Inflammatory macrophage treated with lipopolysaccharide for 1 hour (primary cell): Measurements from ENCODE around the gene LAMP1.
"Not testable (repeated sequence)": the region's sequence is repeated elsewhere in the genome, so short reads cannot be mapped to it uniquely, and the experiment has no call there.

Experiments
- DNase-seq, 2 donors: peaks; one replicate each; pipeline ENCODE4 v3.0.0-alpha.2; 2020 to 2022

The LAMP1 gene, protein sequence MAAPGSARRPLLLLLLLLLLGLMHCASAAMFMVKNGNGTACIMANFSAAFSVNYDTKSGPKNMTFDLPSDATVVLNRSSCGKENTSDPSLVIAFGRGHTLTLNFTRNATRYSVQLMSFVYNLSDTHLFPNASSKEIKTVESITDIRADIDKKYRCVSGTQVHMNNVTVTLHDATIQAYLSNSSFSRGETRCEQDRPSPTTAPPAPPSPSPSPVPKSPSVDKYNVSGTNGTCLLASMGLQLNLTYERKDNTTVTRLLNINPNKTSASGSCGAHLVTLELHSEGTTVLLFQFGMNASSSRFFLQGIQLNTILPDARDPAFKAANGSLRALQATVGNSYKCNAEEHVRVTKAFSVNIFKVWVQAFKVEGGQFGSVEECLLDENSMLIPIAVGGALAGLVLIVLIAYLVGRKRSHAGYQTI

DNA sequence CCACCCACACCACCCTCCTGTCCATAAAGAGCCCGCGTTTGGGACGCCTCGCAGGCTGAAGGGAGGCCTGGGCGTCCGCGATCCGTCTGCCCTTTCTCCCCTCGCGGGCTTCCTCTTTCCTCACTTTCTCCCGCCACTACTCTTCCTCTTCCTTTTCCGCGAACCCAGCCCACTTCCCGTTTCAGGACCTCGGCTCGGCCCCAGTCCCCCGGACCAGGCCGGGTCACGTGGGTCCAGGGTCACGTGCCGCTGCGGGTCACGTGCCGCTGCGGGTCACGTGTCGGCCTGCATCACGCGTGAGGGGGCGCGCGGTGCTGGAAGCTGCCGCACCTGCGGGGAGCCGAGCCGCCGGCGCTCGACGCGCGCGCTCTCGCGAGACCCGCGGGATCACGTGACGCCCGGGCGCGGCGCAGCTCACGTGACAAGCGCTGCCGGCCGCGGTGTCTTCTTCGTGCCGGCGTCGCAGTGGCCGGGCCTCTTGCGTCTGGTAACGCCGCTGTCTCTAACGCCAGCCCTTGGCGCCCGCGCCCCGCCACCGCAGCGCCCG is at the start of gene LAMP1:
Gene LAMP1, plus strand, starts transcription at position 417 of the 547 bp plus-strand sequence. CDS start 196 bp downstream, outside the sequence.
- DNase-seq, result peak; percentile 86 to 90

DNA sequence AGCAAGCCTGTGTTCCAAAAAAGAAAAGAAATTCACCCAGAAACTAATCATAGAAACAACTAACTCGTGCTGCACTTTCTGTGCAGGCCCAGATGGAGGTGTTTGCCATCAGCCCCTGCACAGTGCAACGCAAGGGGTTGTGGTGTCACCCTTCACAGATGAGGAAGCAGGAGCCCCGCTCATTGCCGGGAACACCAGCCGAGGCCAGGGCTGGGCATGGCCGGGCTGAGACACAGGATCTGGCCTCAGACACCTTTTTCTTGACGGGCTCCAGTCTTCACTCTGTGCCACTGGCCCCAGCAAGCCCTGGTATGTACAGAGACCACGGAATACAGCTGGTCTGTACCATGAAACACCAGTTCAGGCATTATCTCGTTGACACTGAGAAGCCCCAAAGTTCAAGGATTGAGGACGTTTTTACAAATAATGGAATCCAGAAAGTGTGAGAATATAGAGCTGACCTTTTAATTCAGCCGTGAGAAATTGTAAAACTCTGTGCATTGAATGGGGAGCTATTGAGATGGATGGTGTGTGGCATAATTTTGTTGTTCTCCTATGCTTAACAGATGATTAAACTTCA is 44.4 kb upstream of the LAMP1 start:
- no peak for DNase-seq

DNA sequence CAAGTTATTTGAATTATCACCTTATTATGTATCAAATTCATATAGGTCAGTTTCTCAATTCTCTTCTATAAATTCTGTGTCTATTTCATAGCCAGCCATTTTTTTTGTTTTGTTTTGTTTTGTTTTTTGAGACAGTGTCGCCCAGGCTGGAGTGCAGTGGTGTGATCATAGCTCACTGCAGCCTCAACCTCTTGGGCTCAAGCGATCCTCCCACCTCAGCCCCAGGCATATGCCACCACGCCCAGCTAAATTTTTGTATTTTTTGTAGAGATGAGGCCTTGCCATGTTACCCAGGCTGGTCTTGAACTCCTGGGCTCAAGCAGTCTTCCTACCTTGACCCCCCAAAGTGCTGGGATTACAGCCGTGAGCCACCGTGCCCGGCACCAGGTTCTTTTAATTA is 39.1 kb upstream of the LAMP1 start:
- not testable (repeated sequence) for DNase-seq

DNA sequence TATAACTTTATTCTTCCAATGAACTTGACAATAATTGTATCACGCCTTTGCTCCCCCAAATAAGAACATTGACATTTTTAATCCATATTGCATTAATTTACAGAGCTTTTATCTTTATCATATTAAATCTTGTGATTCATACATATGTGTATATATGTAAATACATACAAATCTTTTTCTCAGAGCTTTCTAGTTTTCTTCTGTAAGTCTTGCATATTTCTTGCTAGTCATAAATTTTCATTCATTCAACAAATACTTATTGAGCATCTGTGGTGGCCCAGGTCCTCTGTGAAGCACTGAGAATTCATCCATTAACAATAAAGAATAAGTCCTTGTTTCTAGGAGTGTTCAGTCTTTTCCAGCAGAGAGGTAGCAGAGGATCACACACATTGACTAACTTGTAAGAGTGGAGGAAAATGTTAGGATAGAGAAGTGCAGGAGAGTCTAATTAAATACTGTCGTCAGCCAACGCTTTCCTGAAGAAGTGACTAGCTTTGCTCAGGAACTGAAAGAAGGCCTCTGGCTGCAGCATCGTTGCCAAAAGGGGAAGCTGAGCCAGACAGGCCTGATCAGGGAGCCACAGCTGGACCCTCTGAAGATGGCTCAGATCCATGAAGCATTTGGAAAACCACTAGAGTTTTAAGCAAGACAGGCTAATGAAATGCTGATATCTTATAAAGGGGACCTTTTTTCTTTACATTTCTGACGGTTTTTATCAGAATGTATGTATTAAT is 38.6 kb upstream of the LAMP1 start:
- DNase-seq, result peak; percentile 64 to 67

DNA sequence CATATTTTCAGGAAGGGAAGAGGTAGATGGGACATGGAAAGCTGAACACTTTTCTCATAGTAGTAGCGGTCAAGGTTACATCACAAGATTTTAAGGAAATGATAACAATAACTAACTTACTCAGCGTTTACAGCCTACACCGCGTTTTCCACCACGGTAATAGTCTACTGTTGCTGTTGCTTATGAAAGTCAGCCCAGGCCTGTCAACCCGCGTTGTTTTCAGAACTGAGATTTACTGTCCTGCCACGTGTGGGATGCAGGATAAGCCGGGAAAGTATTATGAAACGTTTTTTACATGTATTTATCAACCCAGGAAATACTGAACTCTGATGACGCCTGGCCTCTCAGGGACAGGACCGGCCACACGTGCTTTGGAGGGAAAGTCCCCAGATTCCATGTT is 36.0 kb upstream of the LAMP1 start:
- peak; percentile 51 to 85 for DNase-seq

DNA sequence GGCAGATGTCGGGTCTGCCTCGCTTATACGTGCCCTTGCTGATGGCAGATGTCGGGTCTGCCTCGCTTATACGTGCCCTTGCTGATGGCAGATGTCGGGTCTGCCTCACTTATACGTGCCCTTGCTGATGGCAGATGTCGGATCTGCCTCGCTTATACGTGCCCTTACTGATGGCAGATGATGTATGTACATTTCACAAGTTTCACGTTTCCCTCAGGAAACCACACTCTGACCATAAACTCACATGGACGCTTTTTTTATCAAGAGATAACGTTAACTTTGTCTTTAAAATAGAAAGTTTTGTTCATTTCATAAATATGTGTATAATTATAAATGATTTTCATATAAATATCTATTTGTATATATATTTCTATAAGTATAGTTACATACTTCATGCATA is 34.0 kb upstream of the LAMP1 start:
- DNase-seq, result not testable (repeated sequence)

DNA sequence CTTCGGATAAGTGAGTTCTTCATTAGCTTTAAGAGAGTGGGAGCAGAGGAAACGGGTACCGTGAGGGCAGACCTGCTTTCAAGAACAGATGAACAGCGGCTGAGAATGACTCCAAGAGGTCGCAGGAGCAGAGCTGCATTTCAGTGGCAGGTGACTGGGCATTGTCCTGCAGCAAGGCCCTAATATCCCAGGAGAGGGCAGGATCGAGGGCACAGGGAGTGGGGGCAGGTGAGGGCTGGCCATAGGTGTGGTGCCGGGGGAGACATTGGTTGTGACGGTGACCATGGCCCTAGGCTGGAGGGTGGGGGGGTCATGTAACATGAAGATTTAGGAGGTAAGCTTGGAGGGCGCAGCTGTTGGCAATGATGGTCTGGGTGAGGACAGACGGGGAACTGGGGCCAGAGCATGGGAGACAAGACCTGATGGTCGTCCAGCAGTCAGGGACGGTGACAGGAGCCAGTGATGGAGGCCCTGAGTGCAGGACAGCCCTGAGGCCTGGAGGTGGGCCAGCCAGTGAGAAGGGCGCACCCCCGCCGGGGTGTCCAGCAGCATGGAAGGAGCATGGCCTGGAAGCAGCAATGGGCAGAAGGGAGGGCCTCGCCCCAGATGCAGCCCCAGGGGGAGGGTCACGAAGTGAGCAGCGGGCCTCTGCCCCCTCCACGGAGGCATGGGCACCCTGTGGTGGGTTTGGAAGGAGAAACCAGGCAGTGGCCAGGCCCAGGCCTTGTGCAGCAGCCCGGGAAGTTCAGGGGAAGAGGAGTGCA is 29.2 kb upstream of the LAMP1 start:
- no peak for DNase-seq

DNA sequence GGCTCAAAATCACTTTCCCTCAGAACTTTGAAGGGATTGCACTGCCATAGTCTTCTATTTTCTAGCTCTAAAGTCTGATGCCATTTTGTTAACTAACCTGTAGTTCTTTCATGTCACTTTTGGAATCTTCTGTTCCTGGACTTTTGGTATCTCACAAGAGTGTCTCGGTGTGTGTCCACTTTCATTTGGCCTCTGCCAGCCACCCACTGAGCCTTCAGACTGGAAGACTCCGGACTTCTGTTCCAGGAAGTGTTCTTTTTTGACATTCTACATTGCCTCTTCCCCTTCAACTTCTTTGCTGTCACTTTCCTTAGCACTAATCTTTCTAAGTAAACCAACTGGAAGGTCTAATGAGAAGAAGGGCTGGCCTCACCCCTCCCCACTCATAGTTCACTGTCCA is 25.0 kb upstream of the LAMP1 start:
- DNase-seq, result peak; percentile 48 to 55

DNA sequence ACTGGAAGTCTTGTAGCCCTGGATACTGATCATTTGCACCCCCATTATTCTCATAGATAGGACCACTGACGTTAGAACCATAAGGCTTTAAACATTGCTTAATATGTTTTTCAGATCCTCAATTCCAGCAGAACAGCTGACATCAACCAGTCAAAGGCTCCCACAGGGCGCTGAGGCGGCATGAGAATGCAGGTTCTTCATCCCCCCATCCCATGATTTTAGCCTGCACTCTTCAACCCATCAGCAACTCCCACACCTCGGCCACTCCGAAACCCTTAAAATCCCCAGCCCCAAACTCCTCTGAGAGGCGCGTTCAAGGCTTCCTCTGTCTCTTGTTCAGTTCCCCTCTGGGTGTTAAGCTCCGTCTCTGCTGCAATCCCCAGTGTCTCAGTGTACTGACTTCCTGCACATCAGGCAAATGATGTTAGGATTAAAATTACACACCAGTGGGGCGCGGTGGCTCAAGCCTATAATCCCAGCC is 24.3 kb upstream of the LAMP1 start:
- DNase-seq, result peak; percentile 95 to 99

DNA sequence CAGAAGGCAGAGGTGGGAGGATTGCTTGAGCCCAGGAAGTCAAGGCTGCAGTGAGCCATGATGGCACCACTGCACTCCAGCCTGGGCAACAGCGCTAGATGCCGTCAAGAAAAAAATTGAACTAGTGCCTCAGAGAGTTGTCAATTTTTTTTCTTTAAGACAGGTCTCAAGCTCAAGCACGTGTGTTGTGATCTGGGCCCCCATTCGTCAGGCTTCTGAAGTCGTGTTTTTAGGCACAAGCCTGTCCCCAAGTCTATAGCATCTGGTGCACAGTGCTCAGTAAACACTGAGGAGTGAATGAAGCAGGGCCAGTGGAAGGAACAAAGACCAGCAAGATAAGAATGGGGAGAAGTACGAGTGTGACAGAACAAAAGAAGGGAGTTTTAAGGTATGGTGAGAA is 23.7 kb upstream of the LAMP1 start:
- no peak for DNase-seq

DNA sequence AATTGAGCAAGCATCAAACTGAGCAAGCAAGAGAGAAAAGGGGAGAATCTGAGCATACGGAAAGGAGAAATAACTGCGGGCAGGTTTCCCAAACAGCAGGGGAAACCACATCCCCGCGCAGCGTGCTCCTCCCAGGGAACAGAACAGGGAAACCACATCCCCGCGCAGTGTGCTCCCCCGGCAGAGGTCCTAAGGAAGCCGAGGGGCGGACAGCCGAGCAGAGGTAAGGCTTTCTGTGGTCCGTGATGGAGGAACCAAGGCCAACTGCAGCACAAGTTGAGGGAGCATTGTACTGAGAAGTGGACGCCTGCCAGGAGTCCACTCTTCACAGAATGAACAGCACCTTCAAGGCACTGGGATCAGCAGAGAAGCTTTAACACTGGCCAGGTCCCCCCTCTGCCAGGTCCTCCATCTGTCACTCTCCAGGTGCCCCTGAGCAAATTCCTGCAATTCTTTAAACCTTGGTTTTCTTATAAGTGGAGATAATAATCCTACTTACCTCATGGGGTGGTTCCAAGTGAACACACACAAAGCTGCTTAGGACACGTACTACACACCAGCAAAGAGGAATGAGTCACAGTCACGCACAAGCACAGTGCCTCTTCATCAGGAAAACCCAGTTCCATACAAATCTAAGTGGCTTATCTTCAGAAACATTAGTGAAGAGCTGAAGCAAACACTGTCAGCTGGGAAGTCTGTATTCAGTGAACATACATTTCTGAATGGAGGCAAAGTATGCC is 23.0 kb upstream of the LAMP1 start:
- peak; percentile 80 to 94 for DNase-seq

DNA sequence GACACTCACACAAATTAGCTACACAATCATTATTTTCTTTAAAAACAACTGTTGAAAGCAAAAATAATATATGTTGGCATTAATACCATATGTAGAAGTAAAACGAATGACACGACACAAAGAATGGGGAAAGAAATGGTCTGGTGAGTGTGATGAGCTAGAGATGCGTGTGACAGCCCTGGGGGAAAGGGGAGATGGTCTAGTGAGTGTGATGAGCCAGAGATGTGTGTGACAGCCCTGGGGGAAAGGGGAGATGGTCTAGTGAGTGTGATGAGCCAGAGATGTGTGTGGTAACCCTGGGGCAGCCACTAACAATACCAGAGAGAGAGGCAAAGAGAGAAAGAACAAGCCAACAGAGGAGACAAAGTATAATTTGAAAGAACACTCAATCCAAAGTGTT is 22.3 kb upstream of the LAMP1 start:
- peak; percentile 39 to 64 for DNase-seq

DNA sequence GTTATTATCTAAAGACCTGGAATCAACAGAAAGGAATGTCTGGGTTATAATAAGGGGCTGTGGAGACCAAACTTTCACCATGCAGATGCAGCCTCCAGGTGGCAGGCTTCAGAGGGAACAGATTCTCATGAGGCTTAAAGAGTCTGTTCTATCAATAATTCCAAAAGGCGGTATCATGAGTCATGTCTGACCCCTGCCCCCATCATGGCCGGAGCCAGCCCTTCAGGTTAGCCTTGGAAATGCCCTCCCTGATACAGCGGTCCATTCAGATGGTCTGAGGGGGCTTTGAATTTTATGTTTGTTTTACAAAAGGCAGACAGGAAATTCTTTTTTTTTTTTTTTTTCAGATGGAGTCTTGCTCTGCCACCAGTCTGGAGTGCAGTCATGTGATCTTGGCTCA is 21.7 kb upstream of the LAMP1 start:
- DNase-seq, result peak; percentile 34 to 49

DNA sequence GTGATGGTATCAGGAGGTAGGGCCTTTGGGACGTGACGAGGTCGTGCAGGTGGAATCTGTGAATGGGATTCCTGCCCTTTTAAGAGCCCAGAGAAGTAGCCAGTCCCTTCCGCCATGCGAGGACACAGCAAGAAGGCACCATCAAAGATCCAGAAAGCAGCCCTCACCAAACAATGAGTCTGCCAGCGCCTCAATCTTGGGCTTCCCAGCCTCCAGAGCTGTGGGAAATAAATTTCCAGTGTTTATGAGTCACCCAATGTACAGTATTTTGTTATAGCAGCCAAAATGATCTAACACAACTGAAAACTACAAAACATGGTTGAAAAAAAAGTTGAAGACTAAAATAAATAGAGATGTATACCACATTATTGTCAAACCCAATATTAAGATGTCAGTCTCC is 16.9 kb upstream of the LAMP1 start:
- peak in 1 of 2 donors; percentile 17 for DNase-seq

DNA sequence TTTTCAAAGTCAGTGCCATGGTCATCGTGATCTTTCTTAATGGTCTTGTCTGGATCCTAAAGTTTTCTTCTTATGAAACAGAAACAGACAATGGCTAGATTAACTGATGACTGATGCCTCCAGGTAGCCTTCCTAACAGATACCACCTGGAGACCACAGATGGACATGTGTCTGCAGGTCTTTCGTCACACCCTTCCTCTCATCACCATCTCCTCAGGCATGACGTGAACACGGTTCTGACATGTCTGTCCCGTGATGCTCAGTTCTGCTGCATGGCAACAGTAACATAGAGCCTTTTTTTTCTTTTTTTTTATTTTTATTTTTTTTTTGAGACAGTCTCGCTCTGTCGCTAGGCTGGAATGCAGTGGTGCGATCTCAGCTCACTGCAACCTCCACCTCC is 13.1 kb upstream of the LAMP1 start:
- DNase-seq, result no peak

DNA sequence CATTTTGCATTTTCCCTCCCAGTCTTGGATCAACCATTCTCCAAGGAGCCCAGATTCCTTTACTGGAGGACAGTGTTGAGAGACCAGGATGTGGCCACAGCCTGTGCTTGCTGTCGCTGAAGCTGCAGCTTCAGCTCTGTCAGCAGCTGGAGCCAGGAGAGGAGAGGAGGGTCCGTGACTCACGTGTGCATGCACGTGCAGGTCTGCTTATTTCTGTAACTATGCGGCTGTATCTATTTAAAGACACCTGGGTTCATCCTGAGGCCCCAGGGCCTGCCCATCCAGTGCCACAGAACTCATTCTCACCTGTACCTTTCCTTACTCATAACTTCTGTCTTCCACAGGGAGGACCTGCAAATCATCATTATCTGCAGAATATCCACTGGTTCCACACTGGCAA is 8.2 kb upstream of the LAMP1 start:
- DNase-seq, result no peak

DNA sequence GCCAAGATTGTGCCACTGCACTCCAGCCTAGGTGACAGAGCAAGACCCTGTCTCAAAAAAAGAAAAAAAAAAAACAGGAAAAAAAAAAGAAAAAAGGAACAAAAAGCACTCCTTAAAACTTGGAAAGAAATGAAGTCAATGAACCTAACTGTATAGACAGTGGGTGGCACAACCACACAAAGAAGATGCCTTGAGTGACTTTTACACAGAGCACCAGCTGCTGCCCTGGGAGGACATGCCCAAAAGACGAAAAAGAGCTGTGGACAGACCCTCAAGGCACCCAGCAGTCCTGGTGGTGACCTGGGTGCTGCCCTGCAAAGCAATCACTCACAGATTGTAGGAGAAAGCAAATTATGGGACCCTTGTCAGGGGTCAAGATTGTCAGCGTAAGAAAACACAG is 5.9 kb upstream of the LAMP1 start:
- no peak for DNase-seq

DNA sequence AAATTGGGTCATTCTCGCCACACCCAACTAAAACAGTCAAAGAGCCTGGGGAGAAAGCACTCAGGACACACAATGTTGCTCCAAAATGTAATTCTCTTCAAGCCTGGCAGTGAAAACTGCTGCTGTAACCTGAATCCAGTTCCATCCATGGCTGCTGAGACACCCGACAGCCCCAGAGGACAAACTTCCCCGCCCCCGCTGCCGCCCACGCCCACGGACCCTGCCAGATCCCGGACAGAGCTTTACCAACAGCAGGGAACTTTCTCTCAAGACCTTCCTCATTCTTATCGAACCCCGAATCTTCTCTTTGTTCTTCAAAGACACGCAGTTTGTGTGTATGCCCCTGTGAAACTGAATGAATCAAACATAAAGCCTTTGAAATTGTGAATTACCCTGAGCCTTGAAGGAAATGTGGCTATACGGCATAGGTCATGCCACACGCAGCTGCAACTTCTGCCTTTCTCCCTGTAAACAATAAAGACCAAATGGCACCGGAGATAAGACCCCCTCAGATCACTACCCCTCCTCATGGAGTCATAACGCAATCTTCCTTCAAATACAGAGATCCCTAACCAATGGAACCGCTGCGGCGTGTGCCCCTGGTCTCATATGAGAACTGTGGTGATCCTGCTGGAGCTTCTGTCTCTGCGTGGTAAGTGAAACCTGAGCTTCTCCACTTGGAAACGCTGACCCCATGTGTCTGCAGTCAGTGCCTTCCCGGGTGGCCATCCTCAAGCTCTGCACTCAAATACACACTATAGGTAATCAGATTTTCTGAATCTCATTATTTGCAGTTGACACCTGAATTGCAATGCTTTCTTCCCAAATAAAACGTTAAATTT is 4.8 kb upstream of the LAMP1 start:
- DNase-seq, result peak; percentile 77 to 82

DNA sequence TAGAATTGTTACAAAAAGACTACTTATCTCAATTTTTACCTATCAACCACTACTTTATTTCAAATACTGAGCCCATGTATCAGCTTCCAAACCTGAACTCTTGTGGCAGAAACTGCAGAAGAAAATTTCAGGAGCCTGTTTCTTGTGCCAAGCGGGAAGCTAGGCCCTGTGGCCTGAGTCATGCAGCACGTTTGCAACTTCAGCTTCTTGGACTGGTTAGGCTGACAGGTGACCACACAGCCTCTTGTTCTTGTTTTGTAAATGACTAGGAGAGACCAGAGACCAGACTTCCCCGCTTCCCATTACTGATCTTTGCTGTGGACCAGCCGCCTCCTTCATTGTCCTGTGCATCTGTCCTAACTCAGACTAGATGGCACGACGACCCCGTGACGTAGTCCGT is 3.4 kb upstream of the LAMP1 start:
- peak; percentile 15 to 48 for DNase-seq

DNA sequence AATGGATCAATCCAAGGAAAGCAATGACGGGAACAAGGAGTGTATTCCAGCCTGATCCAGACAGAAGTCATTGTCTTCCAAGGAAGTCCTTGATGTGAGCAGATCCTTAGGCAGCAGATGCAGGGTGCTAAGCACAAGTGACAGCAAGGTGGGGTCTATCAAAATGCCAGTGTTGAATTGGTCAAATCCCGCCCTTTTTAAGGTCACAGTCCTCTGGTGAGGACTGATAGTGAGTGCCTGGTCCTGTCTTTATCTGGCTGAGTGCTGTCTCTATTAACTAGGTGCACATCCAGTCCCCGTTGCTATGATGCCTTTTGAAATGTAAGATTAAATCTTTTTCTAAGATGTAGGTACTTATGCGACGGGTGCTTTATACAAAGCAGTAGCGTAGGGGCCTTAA is 1.3 kb upstream of the LAMP1 start:
- no peak for DNase-seq
